IMR-90 (cell line): Measurements from ENCODE around the gene RNF186.

ENCODE experiments used
- BHLHE40 ChIP-seq: fragments of 150-350 bp; IDR thresholded peaks from 2 replicates; pipeline ENCODE4 v1.6.1; 2016; ENCODE audit warnings: mild to moderate bottlenecking, low read depth, low read length
- CEBPB ChIP-seq: IDR thresholded peaks from 2 replicates; pipeline ENCODE4 v1.6.1; 2012; ENCODE audit warnings: low read depth, low read length, improper control_type of control experiment
- CHD1 ChIP-seq: IDR thresholded peaks from 2 replicates; pipeline ENCODE4 v1.6.1; 2012; ENCODE audit warnings: low read depth, low read length, improper control_type of control experiment
- CTCF ChIP-seq: conservative IDR thresholded peaks from 2 replicates; pipeline ENCODE4 v1.5.1; 2012; ENCODE audit warnings: mild to moderate bottlenecking, low read depth, low read length, improper control_type of control experiment
- FOS ChIP-seq: fragments of 150-350 bp; IDR thresholded peaks from 2 replicates; pipeline ENCODE4 v1.6.1; 2016; ENCODE audit warnings: low read depth, low read length
- MAZ ChIP-seq: IDR thresholded peaks from 2 replicates; pipeline ENCODE4 v1.6.1; 2012; ENCODE audit warnings: low read depth, mild to moderate bottlenecking, low read length, improper control_type of control experiment, moderate library complexity, borderline replicate concordance
- MXI1 ChIP-seq: IDR thresholded peaks from 2 replicates; pipeline ENCODE4 v1.6.1; 2012; ENCODE audit warnings: low read depth, mild to moderate bottlenecking, low read length, moderate library complexity, borderline replicate concordance
- NFE2L2 ChIP-seq: fragments of 150-350 bp; IDR thresholded peaks from 2 replicates; pipeline ENCODE4 v1.6.1; 2016; ENCODE audit warnings: low read depth, mild to moderate bottlenecking, low read length
- POLR2A ChIP-seq: IDR thresholded peaks from 2 replicates; pipeline ENCODE4 v1.6.1; 2012; ENCODE audit warnings: mild to moderate bottlenecking, low read depth, low read length
- RAD21 ChIP-seq: IDR thresholded peaks from 2 replicates; pipeline ENCODE4 v1.6.1; 2012; ENCODE audit warnings: low read length, improper control_type of control experiment
- RCOR1 ChIP-seq: IDR thresholded peaks from 2 replicates; pipeline ENCODE4 v1.6.1; 2012; ENCODE audit warnings: mild to moderate bottlenecking, low read length, improper control_type of control experiment; ENCODE audit not compliant: insufficient replicate concordance
- RFX5 ChIP-seq: IDR thresholded peaks from 2 replicates; pipeline ENCODE4 v1.8.0; 2012; ENCODE audit warnings: low read depth, mild to moderate bottlenecking, low read length, moderate library complexity
- SMC3 ChIP-seq: fragments of 150-350 bp; IDR thresholded peaks from 2 replicates; pipeline ENCODE4 v1.6.1; 2016; ENCODE audit warnings: low read depth, mild to moderate bottlenecking, antibody characterized with exemption, low read length, moderate library complexity
- USF2 ChIP-seq: fragments of 150-350 bp; IDR thresholded peaks from 2 replicates; pipeline ENCODE4 v1.6.1; 2017; ENCODE audit warnings: mild to moderate bottlenecking, antibody characterized with exemption, low read length, low read depth

- TF ChIP-seq CTCF (no peak), SMC3 (no peak), MXI1 (no peak), POLR2A (no peak), CHD1 (no peak), RAD21 (no peak), RFX5 (no peak), RCOR1 (no peak), BHLHE40 (no peak), CEBPB (no peak), USF2 (no peak), FOS (no peak), MAZ (no peak), NFE2L2 (no peak)
These were observed 43.7 kb downstream of the RNF186 start for GRCh38 chr1:19771350-19771749.
